Parathyroid adenoma (tissue), 2 donors: ENCODE results near the gene CASQ2.

Experiments used
- H2AFZ ChIP-seq: fragments of 300-600 bp; sonication (generic); one replicate; pipeline ENCODE4 v1.7.0; 2017; ENCODE audit warnings: antibody characterized with exemption, mild to moderate bottlenecking
- H3K27ac ChIP-seq: fragments of 300-600 bp; sonication (generic); one replicate; pipeline ENCODE4 v1.7.0; 2017
- H3K27me3 ChIP-seq: fragments of 300-600 bp; sonication (generic); one replicate; pipeline ENCODE4 v1.7.0; 2017; ENCODE audit warnings: low read length; ENCODE audit not compliant: control insufficient read depth, insufficient read depth
- H3K36me3 ChIP-seq: fragments of 300-600 bp; sonication (generic); one replicate; pipeline ENCODE4 v1.7.0; 2017; ENCODE audit warnings: low read length; ENCODE audit not compliant: control insufficient read depth, insufficient read depth
- H3K4me1 ChIP-seq: fragments of 300-600 bp; sonication (generic); one replicate; pipeline ENCODE4 v1.7.0; 2017; ENCODE audit warnings: control low read depth
- H3K4me2 ChIP-seq: fragments of 300-600 bp; sonication (generic); one replicate; pipeline ENCODE4 v1.7.0; 2017; ENCODE audit warnings: low read length
- H3K4me3 ChIP-seq: fragments of 300-600 bp; sonication (generic); one replicate; pipeline ENCODE4 v1.7.0; 2017; ENCODE audit warnings: low read depth, low read length
- H3K79me2 ChIP-seq: fragments of 300-600 bp; sonication (generic); one replicate; pipeline ENCODE4 v1.7.0; 2017; ENCODE audit warnings: control low read depth
- H3K9ac ChIP-seq: fragments of 300-600 bp; sonication (generic); one replicate; pipeline ENCODE4 v1.7.0; 2017; ENCODE audit warnings: mild to moderate bottlenecking
- H3K9me3 ChIP-seq: fragments of 300-600 bp; sonication (generic); one replicate; pipeline ENCODE4 v1.7.0; 2017; ENCODE audit warnings: low read length; ENCODE audit not compliant: control insufficient read depth
- TF ChIP-seq, protein P1 (sequence below): fragments of 300-600 bp; sonication (generic); IDR thresholded peaks from one replicate; pipeline ENCODE4 v1.7.0; 2017; ENCODE audit warnings: antibody characterized with exemption, mild to moderate bottlenecking
- donor health status: primary hyperparathyroidism.

CASQ2 gene

DNA sequence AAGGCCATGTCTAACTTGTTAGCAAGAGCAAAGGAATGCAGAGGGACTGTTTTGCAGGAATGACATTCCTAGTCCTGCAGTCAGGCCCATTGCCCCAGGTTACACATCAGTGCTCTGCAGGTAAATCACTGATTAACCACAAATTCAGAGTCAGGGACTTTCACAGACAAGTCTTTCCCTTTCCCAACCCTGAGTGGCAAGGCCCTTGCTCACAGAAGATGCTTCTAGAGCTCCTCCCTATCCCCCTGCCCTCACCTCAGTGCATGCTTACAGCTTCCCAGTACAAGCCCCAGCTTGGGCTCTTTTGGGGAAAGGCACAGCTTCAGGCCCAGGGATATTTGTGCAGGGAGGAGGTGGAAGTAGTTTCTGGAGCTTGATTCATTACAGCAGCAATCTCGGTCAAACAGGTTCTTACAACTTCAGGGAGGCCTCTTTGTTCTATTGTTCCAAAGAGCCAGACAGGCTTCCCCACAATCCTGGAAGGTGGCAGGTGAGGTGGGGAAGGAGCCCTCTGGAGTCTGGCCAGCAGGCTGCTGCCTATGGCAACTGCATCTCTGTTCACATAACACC is 53.9 kb downstream of the CASQ2 start:
- TF ChIP-seq, protein P1, sequence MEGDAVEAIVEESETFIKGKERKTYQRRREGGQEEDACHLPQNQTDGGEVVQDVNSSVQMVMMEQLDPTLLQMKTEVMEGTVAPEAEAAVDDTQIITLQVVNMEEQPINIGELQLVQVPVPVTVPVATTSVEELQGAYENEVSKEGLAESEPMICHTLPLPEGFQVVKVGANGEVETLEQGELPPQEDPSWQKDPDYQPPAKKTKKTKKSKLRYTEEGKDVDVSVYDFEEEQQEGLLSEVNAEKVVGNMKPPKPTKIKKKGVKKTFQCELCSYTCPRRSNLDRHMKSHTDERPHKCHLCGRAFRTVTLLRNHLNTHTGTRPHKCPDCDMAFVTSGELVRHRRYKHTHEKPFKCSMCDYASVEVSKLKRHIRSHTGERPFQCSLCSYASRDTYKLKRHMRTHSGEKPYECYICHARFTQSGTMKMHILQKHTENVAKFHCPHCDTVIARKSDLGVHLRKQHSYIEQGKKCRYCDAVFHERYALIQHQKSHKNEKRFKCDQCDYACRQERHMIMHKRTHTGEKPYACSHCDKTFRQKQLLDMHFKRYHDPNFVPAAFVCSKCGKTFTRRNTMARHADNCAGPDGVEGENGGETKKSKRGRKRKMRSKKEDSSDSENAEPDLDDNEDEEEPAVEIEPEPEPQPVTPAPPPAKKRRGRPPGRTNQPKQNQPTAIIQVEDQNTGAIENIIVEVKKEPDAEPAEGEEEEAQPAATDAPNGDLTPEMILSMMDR = no peak
- Histone ChIP-seq H3K4me2 (no peak overlapping the region), H3K27ac (no peak overlapping the region)

DNA sequence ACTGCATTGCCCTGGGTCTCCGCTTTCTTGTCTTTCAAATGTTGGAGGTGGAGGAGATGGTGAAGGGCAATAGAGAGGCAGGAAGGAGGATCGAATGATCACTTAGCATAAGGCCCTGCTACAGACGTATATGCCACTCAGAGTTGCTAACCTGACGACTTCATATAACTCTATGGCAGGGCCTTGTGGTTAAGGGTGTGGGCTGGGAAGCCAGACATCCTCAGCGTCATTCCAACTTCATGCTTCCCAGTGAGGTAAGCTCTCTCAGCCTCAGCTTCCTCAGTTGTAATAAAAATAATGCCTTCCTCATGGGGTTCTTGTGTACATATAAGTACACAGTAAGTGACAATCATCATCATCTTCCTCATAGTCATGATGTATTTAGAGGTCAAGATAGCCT is 54.6 kb downstream of the CASQ2 start:
- no peaks in the 10 kb centered on the region for H3K27me3 ChIP-seq
- H3K4me2 ChIP-seq = no peak overlapping the region
- H2AFZ ChIP-seq = no peak overlapping the region
- no peaks in the 10 kb centered on the region for H3K9me3 ChIP-seq
- no peaks in the 10 kb centered on the region for H3K79me2 ChIP-seq
- no peaks in the 10 kb centered on the region for H3K4me1 ChIP-seq
- no peaks in the 10 kb centered on the region for H3K36me3 ChIP-seq
- TF ChIP-seq, protein P1 = no peak
- H3K27ac ChIP-seq = no peak overlapping the region
- no peak overlapping the region for H3K9ac ChIP-seq
- no peak overlapping the region for H3K4me3 ChIP-seq

More for the DNA sequence above, 53.9 kb downstream of the CASQ2 start:
- H3K9me3 ChIP-seq = no peaks in the 10 kb centered on the region
- H3K27me3 ChIP-seq = no peaks in the 10 kb centered on the region
- H3K4me3 ChIP-seq = no peak overlapping the region
- no peaks in the 10 kb centered on the region for H3K79me2 ChIP-seq
- no peaks in the 10 kb centered on the region for H3K4me1 ChIP-seq
- no peak overlapping the region for H2AFZ ChIP-seq
- H3K9ac ChIP-seq = no peak overlapping the region
- H3K36me3 ChIP-seq = no peaks in the 10 kb centered on the region

DNA sequence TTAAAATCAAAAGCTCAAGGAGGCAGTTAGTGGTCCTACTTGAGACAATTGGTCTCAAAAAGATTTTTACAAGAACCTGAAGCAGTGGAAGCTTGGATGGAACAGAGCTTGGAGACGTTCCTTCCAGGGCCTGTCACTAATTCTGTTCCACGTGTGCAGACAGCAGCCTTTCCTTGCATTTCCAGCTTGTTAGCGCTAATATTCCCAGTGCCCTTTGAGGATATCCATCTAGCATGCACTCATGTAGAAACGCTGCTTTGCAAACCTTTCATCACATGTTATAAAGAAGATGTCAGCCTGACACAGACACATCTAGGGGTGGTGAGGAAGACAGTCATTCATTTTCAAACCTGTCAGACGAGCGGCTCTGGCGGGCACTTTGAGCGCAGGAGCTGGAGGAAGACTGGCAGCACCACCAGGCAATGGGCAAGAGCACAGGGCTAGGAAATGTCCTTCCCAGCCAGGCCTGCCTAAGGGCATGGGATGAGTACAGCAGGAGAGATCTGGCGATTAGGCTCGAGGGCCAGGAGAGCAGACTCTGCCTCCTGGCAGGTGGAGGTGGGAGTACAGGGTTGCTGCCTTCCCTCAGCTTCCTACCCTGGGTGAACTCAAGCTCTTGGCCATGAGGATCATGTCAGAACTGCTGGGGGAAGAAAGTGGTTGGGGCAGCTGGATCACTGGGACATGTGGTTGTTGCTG is 55.5 kb downstream of the CASQ2 start:
- TF ChIP-seq, protein P1 = no peak
- no peaks in the 10 kb centered on the region for H3K9me3 ChIP-seq
- no peak overlapping the region for H2AFZ ChIP-seq
- no peak overlapping the region for H3K4me2 ChIP-seq
- no peak overlapping the region for H3K27ac ChIP-seq
- H3K9ac ChIP-seq = no peak overlapping the region
- H3K36me3 ChIP-seq = no peaks in the 10 kb centered on the region
- H3K79me2 ChIP-seq = no peaks in the 10 kb centered on the region
- H3K27me3 ChIP-seq = no peaks in the 10 kb centered on the region
- no peak overlapping the region for H3K4me3 ChIP-seq
- H3K4me1 ChIP-seq = no peaks in the 10 kb centered on the region

DNA sequence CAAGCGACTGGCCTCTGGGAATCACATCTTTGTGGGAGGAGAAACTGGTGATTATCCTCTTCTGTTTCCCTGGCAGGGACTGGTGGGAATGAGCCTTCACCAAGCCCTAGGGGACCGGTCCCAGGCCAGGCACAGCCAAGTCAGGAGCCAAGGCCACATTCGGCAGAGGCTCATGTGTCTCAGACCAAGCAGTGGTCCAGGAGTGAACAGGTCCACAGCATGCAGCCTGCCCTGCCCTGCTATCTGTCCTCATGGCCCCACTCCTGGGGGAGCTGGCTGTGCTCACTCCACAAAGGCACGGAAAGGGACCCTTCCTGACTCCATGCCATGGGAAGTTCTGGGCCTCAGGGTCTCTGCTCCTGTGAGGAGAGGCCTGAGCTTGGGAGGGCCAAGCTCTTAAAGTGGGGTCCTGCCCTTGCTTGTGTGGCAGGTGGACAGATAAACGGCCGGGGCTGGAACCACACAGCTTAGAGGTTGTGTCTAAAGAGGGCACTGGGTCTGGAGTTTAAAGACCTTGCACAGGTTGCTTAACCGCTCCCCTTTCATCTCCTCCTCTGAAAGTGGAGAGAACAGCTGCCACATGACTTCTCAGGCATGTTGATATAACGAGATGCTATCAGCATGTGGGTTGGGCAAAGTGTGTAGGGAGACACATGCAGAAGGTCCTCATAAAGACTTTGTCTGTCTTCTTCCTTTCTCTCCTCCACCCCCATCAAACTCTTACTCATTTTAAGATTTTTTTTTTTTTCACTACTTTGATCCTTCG is 57.5 kb downstream of the CASQ2 start:
- TF ChIP-seq, protein P1 = no peak
- Histone ChIP-seq H3K36me3 (no peaks in the 10 kb centered on the region), H3K79me2 (no peaks in the 10 kb centered on the region), H3K9ac (no peak overlapping the region), H3K9me3 (no peaks in the 10 kb centered on the region), H3K27ac (no peak overlapping the region), H2AFZ (no peak overlapping the region), H3K27me3 (no peaks in the 10 kb centered on the region), H3K4me3 (no peak overlapping the region), H3K4me2 (peak overlapping the region; percentile 16), H3K4me1 (no peaks in the 10 kb centered on the region)
